ENCODE results near the gene ZNF24.

ZNF24 gene

GRCh38 chr18:35343936-35344735 is at the start of gene ZNF24:
ZNF24 (minus strand) TSS chr18:35344420; CDS start chr18:35340650, 3,770 bp downstream.
- Mint-ChIP-seq H3K4me1 (ENCODE audit: low read depth) (peaks cover 25% of the 10 kb centered on the region), H3K9me3 (no peaks in the 10 kb centered on the region), H3K36me3 (ENCODE audit: low read depth) (peaks cover 26% of the 10 kb centered on the region), H3K27ac (peak within 1 kb of the TSS; percentile 96), H3K4me3 (peak within 1 kb of the TSS; percentile 99), H3K27me3 (ENCODE audit: low read depth) (no peaks in the 10 kb centered on the region)
- DNase-seq (ENCODE audit: low spot score), result peak; percentile 92

DNA sequence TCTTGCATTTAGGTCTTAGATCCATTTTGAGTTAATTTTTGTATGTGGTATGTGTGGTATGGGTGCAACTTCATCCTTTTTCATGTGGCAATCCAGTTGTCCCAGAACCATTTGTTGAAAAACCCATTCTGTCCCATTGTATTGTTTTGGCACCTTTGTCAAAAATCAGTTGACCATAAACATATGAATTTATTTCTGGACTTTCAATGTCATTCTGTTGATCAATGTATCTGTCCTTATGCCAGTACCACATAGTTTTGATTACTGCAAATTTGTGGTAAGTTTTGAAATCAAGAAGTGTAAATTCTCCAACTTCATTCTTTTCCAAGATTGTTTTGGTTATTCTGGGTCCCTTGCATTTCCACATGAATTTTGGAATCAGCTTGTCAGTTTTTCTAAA is 49.5 kb upstream of the ZNF24 start:
- Mint-ChIP-seq H3K36me3 (ENCODE audit: low read depth) (no peaks in the 10 kb centered on the region), H3K27me3 (ENCODE audit: low read depth) (peaks cover 14% of the 10 kb centered on the region), H3K27ac (no peak overlapping the region), H3K9me3 (no peaks in the 10 kb centered on the region), H3K4me3 (no peak overlapping the region), H3K4me1 (ENCODE audit: low read depth) (no peaks in the 10 kb centered on the region)
- no peak for DNase-seq (ENCODE audit: low spot score)

GRCh38 chr18:35392375-35392774 is 48.2 kb upstream of the ZNF24 start:
- Mint-ChIP-seq H3K27me3 (ENCODE audit: low read depth) (peaks cover 27% of the 10 kb centered on the region), H3K27ac (no peak overlapping the region), H3K4me3 (no peak overlapping the region), H3K36me3 (ENCODE audit: low read depth) (no peaks in the 10 kb centered on the region), H3K4me1 (ENCODE audit: low read depth) (no peaks in the 10 kb centered on the region), H3K9me3 (no peaks in the 10 kb centered on the region)
- no peak for DNase-seq (ENCODE audit: low spot score)

- Mint-ChIP-seq H3K36me3 (ENCODE audit: low read depth) (no peaks in the 10 kb centered on the region), H3K4me1 (ENCODE audit: low read depth) (peaks cover 5% of the 10 kb centered on the region), H3K4me3 (no peak overlapping the region), H3K27ac (no peak overlapping the region), H3K27me3 (ENCODE audit: low read depth) (peaks cover 32% of the 10 kb centered on the region), H3K9me3 (no peaks in the 10 kb centered on the region)
- DNase-seq (ENCODE audit: low spot score), result no peak
These were observed 46.9 kb upstream of the ZNF24 start for GRCh38 chr18:35390951-35391700.

DNA sequence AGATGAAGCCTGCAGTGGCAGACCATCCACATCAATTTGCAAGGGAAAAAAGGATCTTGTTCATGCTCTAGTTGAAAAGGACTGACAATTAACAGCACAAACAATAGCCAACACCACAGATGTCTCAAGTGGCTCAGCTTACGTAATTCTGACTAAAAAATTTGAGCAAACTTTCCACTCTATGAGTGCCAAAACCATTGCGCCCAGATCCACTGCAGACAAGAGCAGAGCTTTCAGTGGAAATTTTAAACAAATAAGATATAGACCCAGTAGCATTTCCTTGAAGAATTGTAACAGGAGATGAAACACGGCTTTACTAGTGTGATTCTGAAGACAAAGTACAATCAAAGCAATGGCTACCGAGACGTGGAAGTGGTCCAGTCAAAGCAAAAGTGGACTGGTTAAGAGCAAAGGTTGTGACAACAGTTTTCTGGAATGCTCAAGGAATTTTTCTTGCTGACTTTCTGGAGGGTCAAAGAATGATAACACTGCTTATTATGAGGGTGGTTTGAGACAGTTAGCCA is 44.9 kb upstream of the ZNF24 start:
- no peak for DNase-seq (ENCODE audit: low spot score)

GRCh38 chr18:35387152-35387571 is 42.9 kb upstream of the ZNF24 start:
- no peak overlapping the region for H3K4me3 Mint-ChIP-seq
- H3K4me1 Mint-ChIP-seq (ENCODE audit: low read depth), result peaks cover 5% of the 10 kb centered on the region
- H3K9me3 Mint-ChIP-seq, result no peaks in the 10 kb centered on the region
- H3K36me3 Mint-ChIP-seq (ENCODE audit: low read depth), result no peaks in the 10 kb centered on the region
- no peak overlapping the region for H3K27ac Mint-ChIP-seq
- peaks cover 39% of the 10 kb centered on the region for H3K27me3 Mint-ChIP-seq (ENCODE audit: low read depth)
- DNase-seq (ENCODE audit: low spot score), result no peak

More for the DNA sequence above, 44.9 kb upstream of the ZNF24 start:
- Mint-ChIP-seq H3K4me3 (no peak overlapping the region), H3K9me3 (no peaks in the 10 kb centered on the region), H3K27me3 (ENCODE audit: low read depth) (peaks cover 35% of the 10 kb centered on the region), H3K27ac (no peak overlapping the region), H3K36me3 (ENCODE audit: low read depth) (no peaks in the 10 kb centered on the region), H3K4me1 (ENCODE audit: low read depth) (peaks cover 5% of the 10 kb centered on the region)

- no peak overlapping the region for H3K27ac Mint-ChIP-seq
- H3K4me3 Mint-ChIP-seq, result peak overlapping the region; percentile 27
- peaks cover 5% of the 10 kb centered on the region for H3K4me1 Mint-ChIP-seq (ENCODE audit: low read depth)
- peaks cover 40% of the 10 kb centered on the region for H3K27me3 Mint-ChIP-seq (ENCODE audit: low read depth)
- no peaks in the 10 kb centered on the region for H3K36me3 Mint-ChIP-seq (ENCODE audit: low read depth)
- H3K9me3 Mint-ChIP-seq, result no peaks in the 10 kb centered on the region
- DNase-seq (ENCODE audit: low spot score), result peak; percentile 42
These were observed 42.4 kb upstream of the ZNF24 start for GRCh38 chr18:35386600-35387100.

DNA sequence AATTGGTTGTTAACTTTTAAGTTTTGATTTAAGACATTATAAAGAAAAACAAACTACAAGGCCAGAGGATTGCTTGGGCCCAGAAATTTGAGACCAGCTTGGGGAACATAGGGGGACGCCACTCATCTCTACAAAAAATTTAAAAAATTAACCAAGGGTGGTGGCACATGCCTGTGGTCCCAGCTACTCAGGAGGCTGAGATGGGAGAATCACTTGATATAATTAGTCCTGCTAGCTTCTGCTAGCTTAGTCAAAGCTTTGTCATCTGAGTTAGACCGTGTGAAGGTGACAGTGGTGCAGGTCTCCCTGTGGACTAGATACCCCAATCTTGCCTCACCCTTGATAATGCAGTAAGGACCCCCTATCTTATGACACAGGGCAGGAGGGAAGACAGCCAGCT is 38.9 kb upstream of the ZNF24 start:
- DNase-seq (ENCODE audit: low spot score), result no peak
- Mint-ChIP-seq H3K4me1 (ENCODE audit: low read depth) (peaks cover 5% of the 10 kb centered on the region), H3K27me3 (ENCODE audit: low read depth) (peaks cover 37% of the 10 kb centered on the region), H3K27ac (no peak overlapping the region), H3K36me3 (ENCODE audit: low read depth) (no peaks in the 10 kb centered on the region), H3K4me3 (no peak overlapping the region), H3K9me3 (no peaks in the 10 kb centered on the region)

- peaks cover 28% of the 10 kb centered on the region for H3K27me3 Mint-ChIP-seq (ENCODE audit: low read depth)
- no peak for DNase-seq (ENCODE audit: low spot score)
- peaks cover 10% of the 10 kb centered on the region for H3K4me1 Mint-ChIP-seq (ENCODE audit: low read depth)
- H3K4me3 Mint-ChIP-seq, result no peak overlapping the region
- no peaks in the 10 kb centered on the region for H3K9me3 Mint-ChIP-seq
- no peaks in the 10 kb centered on the region for H3K36me3 Mint-ChIP-seq (ENCODE audit: low read depth)
- H3K27ac Mint-ChIP-seq, result no peak overlapping the region
These were observed 35.2 kb upstream of the ZNF24 start for GRCh38 chr18:35379421-35379820.

DNA sequence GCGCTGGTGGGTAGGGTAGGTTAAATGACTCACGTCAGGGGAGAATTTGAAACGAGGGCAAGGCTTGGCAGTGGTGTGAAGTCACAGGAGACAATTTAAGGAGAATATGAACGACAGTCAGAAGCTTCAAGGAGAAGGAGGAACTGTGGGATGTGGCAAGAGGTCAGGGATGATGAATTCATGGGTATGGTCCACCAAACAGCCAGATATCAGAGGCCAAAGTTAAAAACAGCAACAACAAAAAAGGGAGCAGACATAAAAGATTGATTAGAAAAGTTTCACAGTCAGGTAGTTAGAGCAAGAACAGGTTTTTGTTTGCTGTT is 34.3 kb upstream of the ZNF24 start:
- Mint-ChIP-seq H3K9me3 (no peaks in the 10 kb centered on the region), H3K4me3 (no peak overlapping the region), H3K27ac (no peak overlapping the region)

GRCh38 chr18:35377875-35378573 is 33.8 kb upstream of the ZNF24 start:
- H3K9me3 Mint-ChIP-seq, result no peaks in the 10 kb centered on the region
- no peak for DNase-seq (ENCODE audit: low spot score)
- peak overlapping the region; percentile 63 for H3K4me3 Mint-ChIP-seq
- H3K36me3 Mint-ChIP-seq (ENCODE audit: low read depth), result no peaks in the 10 kb centered on the region
- peaks cover 23% of the 10 kb centered on the region for H3K27me3 Mint-ChIP-seq (ENCODE audit: low read depth)
- peaks cover 10% of the 10 kb centered on the region for H3K4me1 Mint-ChIP-seq (ENCODE audit: low read depth)
- no peak overlapping the region for H3K27ac Mint-ChIP-seq

More for the DNA sequence above, 34.3 kb upstream of the ZNF24 start:
- Mint-ChIP-seq H3K36me3 (ENCODE audit: low read depth) (no peaks in the 10 kb centered on the region), H3K4me1 (ENCODE audit: low read depth) (peaks cover 10% of the 10 kb centered on the region), H3K27me3 (ENCODE audit: low read depth) (peaks cover 23% of the 10 kb centered on the region)
- no peak for DNase-seq (ENCODE audit: low spot score)

DNA sequence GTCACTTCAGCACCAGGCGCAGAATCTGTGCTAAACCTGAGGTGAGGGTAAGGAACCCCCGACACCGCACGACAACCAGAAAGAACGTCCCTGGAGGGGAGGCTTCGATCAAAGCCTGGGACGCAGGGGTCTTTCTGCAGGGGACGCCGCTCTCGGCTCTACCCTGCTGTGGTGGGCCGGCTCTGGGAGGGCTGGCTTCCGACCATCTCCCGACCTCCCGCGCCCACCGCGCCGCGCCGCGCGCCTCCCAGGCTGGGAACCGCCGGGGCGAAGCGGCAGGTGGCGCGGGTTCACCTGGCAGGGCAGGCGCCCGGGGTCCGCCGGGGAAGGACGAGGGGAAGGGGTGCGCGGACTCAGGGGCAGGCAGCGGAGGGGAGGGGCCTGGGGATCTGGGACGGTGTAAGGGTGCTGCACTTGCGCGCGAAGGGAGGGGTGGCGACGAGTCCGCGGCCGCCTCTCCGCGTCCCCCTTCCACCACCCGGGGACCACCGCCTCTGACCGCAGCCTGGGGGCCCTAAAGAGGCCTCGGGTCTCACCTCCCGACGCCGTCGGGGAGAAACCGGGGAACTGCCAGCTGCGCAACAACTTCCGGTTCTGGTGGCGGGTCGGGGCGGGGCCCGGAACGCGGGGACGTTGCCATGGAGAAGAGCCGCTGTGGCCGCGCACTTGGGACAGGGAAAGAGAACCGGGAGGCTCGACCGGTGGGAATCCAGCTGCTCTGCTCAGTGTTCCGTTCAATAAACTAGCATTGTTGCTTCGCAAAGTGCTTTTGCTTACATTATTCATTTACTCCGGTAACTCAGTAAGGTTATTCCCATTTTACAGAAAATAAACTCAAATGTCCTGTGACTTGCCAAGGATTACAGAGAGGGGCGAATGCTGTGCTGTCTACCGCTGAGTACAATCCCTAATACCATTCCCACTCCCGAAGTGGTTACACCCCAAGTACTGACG is 32.8 kb upstream of the ZNF24 start, which contains the start of gene ZNF396:
Gene ZNF396 (minus strand): TSS at position 596 of the 954 bp plus-strand sequence. CDS start 3,045 bp downstream, outside the sequence.
- peaks cover 11% of the 10 kb centered on the region for H3K4me1 Mint-ChIP-seq (ENCODE audit: low read depth)
- peak within 1 kb of the TSS; percentile 76 for H3K4me3 Mint-ChIP-seq
- H3K27ac Mint-ChIP-seq, result no peak within 1 kb of the TSS
- peak; percentile 61 for DNase-seq (ENCODE audit: low spot score)
- no peaks in the 10 kb centered on the region for H3K9me3 Mint-ChIP-seq
- no peaks in the 10 kb centered on the region for H3K36me3 Mint-ChIP-seq (ENCODE audit: low read depth)
- peaks cover 20% of the 10 kb centered on the region for H3K27me3 Mint-ChIP-seq (ENCODE audit: low read depth)

DNA sequence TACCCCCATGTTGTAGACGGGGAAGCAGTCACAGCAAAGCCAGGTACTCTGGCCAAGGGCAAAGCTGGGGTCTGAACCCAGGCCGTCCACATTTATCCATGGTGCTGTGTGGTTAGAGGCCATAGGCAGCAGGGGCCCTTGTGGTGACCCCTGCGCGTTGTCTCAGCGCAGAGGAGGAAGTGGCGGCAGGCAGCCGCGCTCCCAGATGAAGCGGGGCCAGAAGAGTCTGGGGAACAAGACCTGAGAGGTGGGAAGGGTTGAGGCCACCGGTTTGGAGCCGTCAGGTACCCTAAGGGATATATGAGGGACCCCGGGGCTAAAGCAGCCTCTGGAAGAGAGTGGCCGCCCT is 32.1 kb upstream of the ZNF24 start:
- peak overlapping the region; percentile 76 for H3K4me3 Mint-ChIP-seq
- DNase-seq (ENCODE audit: low spot score), result no peak
- no peak overlapping the region for H3K27ac Mint-ChIP-seq
- H3K27me3 Mint-ChIP-seq (ENCODE audit: low read depth), result peaks cover 20% of the 10 kb centered on the region
- no peaks in the 10 kb centered on the region for H3K9me3 Mint-ChIP-seq
- H3K36me3 Mint-ChIP-seq (ENCODE audit: low read depth), result no peaks in the 10 kb centered on the region
- H3K4me1 Mint-ChIP-seq (ENCODE audit: low read depth), result peaks cover 11% of the 10 kb centered on the region
